HG02943 (cell line): Measurements from ENCODE around the gene RILPL2.
"Not testable (repeated sequence)": the region's sequence is repeated elsewhere in the genome, so short reads cannot be mapped to it uniquely, and the experiment has no call there.

Source experiments
- ATAC-seq: cut with Tn5 transposase; IDR thresholded peaks from one replicate; pipeline ENCODE4 v1.9.1; 2021; ENCODE audit warnings: mild to moderate bottlenecking, low read depth, moderate library complexity; ENCODE audit not compliant: unreplicated experiment

The RILPL2 gene

GRCh38 chr12:123450636-123451035, 14.2 kb upstream of the RILPL2 start:
- ATAC-seq: no peak

GRCh38 chr12:123449856-123450255, 13.4 kb upstream of the RILPL2 start:
- no peak for ATAC-seq

- ATAC-seq: no peak
These were observed 12.8 kb upstream of the RILPL2 start for GRCh38 chr12:123449249-123449733.

GRCh38 chr12:123446333-123446713, 9.8 kb upstream of the RILPL2 start:
- ATAC-seq: no peak

GRCh38 chr12:123445388-123446332, 9.2 kb upstream of the RILPL2 start:
- ATAC-seq: no peak

GRCh38 chr12:123444092-123445026, 7.9 kb upstream of the RILPL2 start:
- no peak for ATAC-seq

- no peak for ATAC-seq
These were observed 6.3 kb upstream of the RILPL2 start for GRCh38 chr12:123442774-123443173.

- ATAC-seq: no peak
These were observed 5.2 kb upstream of the RILPL2 start for GRCh38 chr12:123441523-123442164.

GRCh38 chr12:123435636-123436016, 858 bp downstream of the RILPL2 start:
- no peak for ATAC-seq

GRCh38 chr12:123433615-123434014, 2.9 kb downstream of the RILPL2 start:
- ATAC-seq: no peak

- ATAC-seq: not testable (repeated sequence)
These were observed 4.3 kb downstream of the RILPL2 start for GRCh38 chr12:123431951-123432817.

GRCh38 chr12:123429101-123429500, 7.4 kb downstream of the RILPL2 start:
- ATAC-seq: not testable (repeated sequence)

GRCh38 chr12:123428591-123428990, 7.9 kb downstream of the RILPL2 start:
- no peak for ATAC-seq

- peak; percentile 88 for ATAC-seq
These were observed 9.3 kb downstream of the RILPL2 start for GRCh38 chr12:123427036-123427769.

GRCh38 chr12:123421314-123421713, 15.2 kb downstream of the RILPL2 start:
- no peak for ATAC-seq

- no peak for ATAC-seq
These were observed 26.5 kb downstream of the RILPL2 start for GRCh38 chr12:123410041-123410412.

GRCh38 chr12:123409284-123410040, 27.0 kb downstream of the RILPL2 start:
- not testable (repeated sequence) for ATAC-seq

GRCh38 chr12:123408619-123409018, 27.9 kb downstream of the RILPL2 start:
- not testable (repeated sequence) for ATAC-seq
